NOMO-1 treated with DMSO at 0.1 percent for 48 hours (cell line): ENCODE data around the gene DNAH2.

Source experiments
- DNase-seq: peaks from one replicate; lab custom pipeline; 2025; ENCODE audit not compliant: unreplicated experiment; lab: John Stamatoyannopoulos, UW

The DNAH2 gene

GRCh38 chr17:7818746-7819645 is 101.5 kb downstream of the DNAH2 start:
- no peak for DNase-seq

- DNase-seq = no peak
Observed at GRCh38 chr17:7820231-7820630, 102.7 kb downstream of the DNAH2 start.

- DNase-seq = no peak
Observed at GRCh38 chr17:7822126-7822525, 104.6 kb downstream of the DNAH2 start.

GRCh38 chr17:7823581-7824001 is 106.0 kb downstream of the DNAH2 start:
- DNase-seq = no peak

GRCh38 chr17:7824021-7824924 is 106.7 kb downstream of the DNAH2 start:
- DNase-seq = no peak

GRCh38 chr17:7825206-7825990 is 107.9 kb downstream of the DNAH2 start:
- no peak for DNase-seq

GRCh38 chr17:7830616-7831015 is 113.1 kb downstream of the DNAH2 start:
- no peak for DNase-seq

- no peak for DNase-seq
Observed at GRCh38 chr17:7831233-7831632, 113.7 kb downstream of the DNAH2 start.

GRCh38 chr17:7832431-7832830 is 114.9 kb downstream of the DNAH2 start:
- no peak for DNase-seq

GRCh38 chr17:7833011-7833794 is 115.7 kb downstream of the DNAH2 start:
- no peak for DNase-seq

- peak; percentile 90 for DNase-seq
Observed at GRCh38 chr17:7833795-7834541, 116.4 kb downstream of the DNAH2 start, which contains the start of gene KDM6B. KDM6B (plus strand) TSS chr17:7834217; CDS start chr17:7845555, 11,338 bp downstream.

- DNase-seq = no peak
Observed at GRCh38 chr17:7834542-7834956, 117.0 kb downstream of the DNAH2 start.

- peak; percentile 89 for DNase-seq
Observed at GRCh38 chr17:7834957-7835813, 117.6 kb downstream of the DNAH2 start.

GRCh38 chr17:7835814-7836595 is 118.5 kb downstream of the DNAH2 start:
- no peak for DNase-seq

- DNase-seq = peak; percentile 93
Observed at GRCh38 chr17:7836596-7837407, 119.3 kb downstream of the DNAH2 start.

- no peak for DNase-seq
Observed at GRCh38 chr17:7837408-7838088, 120.0 kb downstream of the DNAH2 start.
